ENCODE data around the gene SEC61B.

SEC61B gene

DNA sequence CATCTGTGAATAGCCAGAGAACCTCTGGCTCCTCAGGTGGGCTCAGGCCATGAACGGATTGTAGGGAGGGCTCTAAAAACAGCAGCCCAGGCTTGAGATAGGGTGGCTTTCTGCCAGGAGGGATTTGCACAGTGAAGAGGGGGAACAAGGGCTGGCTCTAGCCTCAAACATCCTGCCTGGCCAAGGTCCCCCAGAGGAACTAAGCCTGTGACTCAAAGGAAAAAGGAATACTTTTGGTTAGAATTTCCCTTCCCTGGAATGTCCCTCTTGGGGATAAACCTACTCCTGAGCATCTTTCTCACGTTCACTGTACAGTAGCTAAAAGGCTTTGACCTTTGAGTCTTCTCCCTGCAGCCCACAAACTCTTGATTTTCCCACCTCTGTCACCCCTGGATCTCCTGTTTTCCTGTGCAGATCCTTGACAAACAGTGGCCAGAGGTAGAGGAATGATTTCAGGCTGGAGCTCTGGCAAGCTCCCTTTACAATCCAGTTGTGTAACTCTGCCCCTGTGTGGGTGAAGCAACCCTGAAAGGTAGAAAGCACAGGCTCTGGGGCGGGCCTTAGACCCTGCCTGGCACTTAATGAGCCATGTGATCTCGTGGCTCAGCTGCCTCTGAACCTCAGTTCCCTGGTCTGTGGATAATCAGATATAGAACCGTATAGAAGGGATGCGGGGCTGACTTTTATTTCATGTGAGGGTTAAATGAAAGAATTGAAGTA, 17.4 kb downstream of the SEC61B start:
- TF ChIP-seq, protein P1, sequence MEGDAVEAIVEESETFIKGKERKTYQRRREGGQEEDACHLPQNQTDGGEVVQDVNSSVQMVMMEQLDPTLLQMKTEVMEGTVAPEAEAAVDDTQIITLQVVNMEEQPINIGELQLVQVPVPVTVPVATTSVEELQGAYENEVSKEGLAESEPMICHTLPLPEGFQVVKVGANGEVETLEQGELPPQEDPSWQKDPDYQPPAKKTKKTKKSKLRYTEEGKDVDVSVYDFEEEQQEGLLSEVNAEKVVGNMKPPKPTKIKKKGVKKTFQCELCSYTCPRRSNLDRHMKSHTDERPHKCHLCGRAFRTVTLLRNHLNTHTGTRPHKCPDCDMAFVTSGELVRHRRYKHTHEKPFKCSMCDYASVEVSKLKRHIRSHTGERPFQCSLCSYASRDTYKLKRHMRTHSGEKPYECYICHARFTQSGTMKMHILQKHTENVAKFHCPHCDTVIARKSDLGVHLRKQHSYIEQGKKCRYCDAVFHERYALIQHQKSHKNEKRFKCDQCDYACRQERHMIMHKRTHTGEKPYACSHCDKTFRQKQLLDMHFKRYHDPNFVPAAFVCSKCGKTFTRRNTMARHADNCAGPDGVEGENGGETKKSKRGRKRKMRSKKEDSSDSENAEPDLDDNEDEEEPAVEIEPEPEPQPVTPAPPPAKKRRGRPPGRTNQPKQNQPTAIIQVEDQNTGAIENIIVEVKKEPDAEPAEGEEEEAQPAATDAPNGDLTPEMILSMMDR (conservative IDR thresholded peaks at IDR 0.05), result no peak
- H3K27ac ChIP-seq, result no peak overlapping the region

- TF ChIP-seq, protein P1 (conservative IDR thresholded peaks at IDR 0.05), result no peak
- no peak overlapping the region for H3K27ac ChIP-seq
Measured at GRCh38 chr9:99241106-99241505, 19.0 kb downstream of the SEC61B start.

- TF ChIP-seq, protein P1 (conservative IDR thresholded peaks at IDR 0.05), result no peak
- no peak overlapping the region for H3K27ac ChIP-seq
Measured at GRCh38 chr9:99244344-99245260, 22.5 kb downstream of the SEC61B start.

- no peak overlapping the region for H3K27ac ChIP-seq
- TF ChIP-seq, protein P1 (conservative IDR thresholded peaks at IDR 0.05), result no peak
Measured at GRCh38 chr9:99249619-99250018, 27.5 kb downstream of the SEC61B start.

GRCh38 chr9:99251157-99251556, 29.1 kb downstream of the SEC61B start:
- TF ChIP-seq, protein P1 (conservative IDR thresholded peaks at IDR 0.05), result no peak

DNA sequence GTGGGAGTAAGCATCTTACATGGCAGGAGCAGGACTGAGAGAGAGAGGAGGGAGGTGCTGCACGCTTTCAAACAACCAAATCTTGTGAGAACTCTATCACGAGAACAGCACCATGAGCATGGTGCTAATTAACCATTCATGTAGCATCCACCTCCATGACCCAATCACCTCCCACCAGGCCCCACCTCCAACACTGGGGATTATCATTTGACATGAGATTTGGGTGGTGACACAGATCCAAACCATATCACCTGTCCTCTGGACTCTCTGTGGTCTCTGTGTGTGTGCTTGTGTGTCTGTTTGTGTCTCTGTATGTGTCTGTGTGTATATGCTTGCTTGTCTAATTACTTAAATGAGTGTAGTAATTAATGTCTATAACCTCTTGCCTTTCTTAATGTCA, 31.1 kb downstream of the SEC61B start:
- H3K27ac ChIP-seq, result no peak overlapping the region
- TF ChIP-seq, protein P1 (conservative IDR thresholded peaks at IDR 0.05), result no peak

More at GRCh38 chr9:99251157-99251556, 29.1 kb downstream of the SEC61B start:
- no peak overlapping the region for H3K27ac ChIP-seq

DNA sequence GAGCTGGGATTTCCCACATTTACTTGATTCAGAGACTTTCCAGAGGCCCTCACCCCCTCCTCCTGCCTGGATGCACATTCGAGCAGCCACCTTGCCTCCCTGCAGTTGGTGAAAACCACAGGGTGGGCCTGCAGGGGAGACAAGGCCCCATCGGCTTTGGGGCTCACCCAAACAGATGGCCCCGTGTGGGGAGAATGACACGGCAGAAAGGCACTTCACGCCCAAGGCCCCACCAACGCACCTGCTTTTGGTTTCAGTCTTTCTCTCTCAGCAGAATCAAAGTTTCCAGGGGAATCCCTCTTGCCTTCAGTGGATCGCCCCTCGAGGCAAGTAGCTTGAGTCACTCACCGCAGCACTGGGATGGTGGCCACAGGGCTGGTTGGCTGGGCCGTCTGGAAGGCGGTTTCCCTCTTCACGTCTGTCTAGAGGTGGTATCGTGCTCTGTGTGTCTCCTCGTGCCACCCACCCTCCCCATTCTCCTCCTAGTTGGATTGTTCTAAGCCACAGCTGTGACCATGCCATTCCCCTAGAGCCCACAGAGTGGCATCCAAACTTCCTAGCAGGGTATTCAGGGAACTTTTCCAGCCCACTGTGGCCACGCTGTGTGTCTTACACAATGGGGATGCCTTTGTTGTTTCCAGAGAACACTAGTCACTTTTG, 31.8 kb downstream of the SEC61B start:
- H3K27ac ChIP-seq, result no peak overlapping the region
- TF ChIP-seq, protein P1 (conservative IDR thresholded peaks at IDR 0.05), result no peak
